Keratinocyte (primary cell): ENCODE measurements around the gene ZBTB38. TPM values are rescaled to one million over a fixed set of nuclear protein-coding genes. Genes with fewer than 3 reads are reported as not detected.

ENCODE experiments used
- DNase-seq: peaks from one replicate; pipeline ENCODE4 v3.0.0-alpha.2; 2011; ENCODE audit warnings: low read depth, missing footprints, low spot score
- FAIRE-seq: peaks from 2 replicates; lab custom pipeline; 2011; peaks lifted over from hg19 to GRCh38; lab: Jason Lieb, UNC
- H2AFZ ChIP-seq: 2 replicates; pipeline ENCODE4 v1.6.0; 2012; ENCODE audit warnings: low read length, control low read depth, inconsistent platforms; ENCODE audit not compliant: control insufficient read depth
- H3K27ac ChIP-seq: 2 replicates; pipeline ENCODE4 v1.5.1; 2011; ENCODE audit warnings: low read length; ENCODE audit not compliant: control insufficient read depth, insufficient read depth
- H3K27me3 ChIP-seq: 3 replicates; pipeline ENCODE4 v1.6.0; 2011; ENCODE audit warnings: low read length; ENCODE audit not compliant: control insufficient read depth, insufficient read depth; ENCODE audit errors: extremely low read depth
- H3K36me3 ChIP-seq, 2 experiments: 2 replicates in 1 of 2; 3 replicates in 1 of 2; pipeline ENCODE4 v1.5.1; 2011; ENCODE audit warnings: low read length in 2 of 2, mild to moderate bottlenecking in 1 of 2; ENCODE audit not compliant: control insufficient read depth in 2 of 2, insufficient read depth in 2 of 2; ENCODE audit errors: extremely low read depth in 1 of 2
- H3K4me1 ChIP-seq: 3 replicates; pipeline ENCODE4 v1.5.1; 2011; ENCODE audit warnings: low read length; ENCODE audit not compliant: control insufficient read depth, insufficient read depth; ENCODE audit errors: extremely low read depth
- H3K4me2 ChIP-seq: 3 replicates; pipeline ENCODE4 v1.6.0; 2011; ENCODE audit warnings: low read depth, low read length; ENCODE audit not compliant: control insufficient read depth, insufficient read depth; ENCODE audit errors: extremely low read depth
- H3K4me3 ChIP-seq, 3 experiments: fragments of 200-600 bp in 1 of 3; sonication (generic) in 1 of 3; 2 replicates in 2 of 3; 3 replicates in 1 of 3; pipeline ENCODE4 v1.5.1; 2011 to 2016; ENCODE audit warnings: low read length in 3 of 3, mild to moderate bottlenecking in 3 of 3, control low read depth in 2 of 3, inconsistent platforms in 1 of 3, low read depth in 1 of 3, mixed read lengths in 1 of 3, mixed run types in 1 of 3, moderate library complexity in 1 of 3; ENCODE audit not compliant: control insufficient read depth in 2 of 3, insufficient read depth in 2 of 3; ENCODE audit errors: extremely low read depth in 1 of 3
- H3K79me2 ChIP-seq: 2 replicates; pipeline ENCODE4 v1.6.0; 2012; ENCODE audit warnings: low read length; ENCODE audit not compliant: control insufficient read depth, insufficient read depth
- H3K9ac ChIP-seq: 3 replicates; pipeline ENCODE4 v1.6.0; 2011; ENCODE audit warnings: low read length; ENCODE audit not compliant: control insufficient read depth, insufficient read depth; ENCODE audit errors: extremely low read depth
- H3K9me1 ChIP-seq: 3 replicates; pipeline ENCODE4 v1.6.0; 2011; ENCODE audit warnings: low read length; ENCODE audit not compliant: control insufficient read depth, insufficient read depth; ENCODE audit errors: extremely low read depth
- H3K9me3 ChIP-seq: 2 replicates; pipeline ENCODE4 v1.5.1; 2012; ENCODE audit warnings: low read depth, low read length; ENCODE audit not compliant: control insufficient read depth
- H4K20me1 ChIP-seq: 3 replicates; pipeline ENCODE4 v1.6.0; 2011; ENCODE audit warnings: low read length; ENCODE audit not compliant: control insufficient read depth, insufficient read depth; ENCODE audit errors: extremely low read depth
- CTCF ChIP-seq, 3 experiments: IDR thresholded peaks in 1 of 3; conservative IDR thresholded peaks in 1 of 3; optimal IDR thresholded peaks in 1 of 3; 2 replicates in 2 of 3; 3 replicates in 1 of 3; pipeline versions ENCODE3 to v1.5.1; 2011; ENCODE audit warnings: low read length in 3 of 3, mild to moderate bottlenecking in 3 of 3, moderate library complexity in 2 of 3, control low read depth in 1 of 3, inconsistent platforms in 1 of 3; ENCODE audit not compliant: insufficient read depth in 2 of 3; ENCODE audit errors: extremely low read depth in 1 of 3
- EZH2 ChIP-seq: IDR thresholded peaks from one replicate; pipeline ENCODE4 v1.6.1; 2012; ENCODE audit warnings: inconsistent platforms, mild to moderate bottlenecking, low read length, moderate library complexity
- dilution Hi-C: fragments of 300-500 bp; cut with MboI; formaldehyde crosslinking; loops from one replicate; pipeline ENCODE4 v1.7.0; 2020; ENCODE audit warnings: low sequenced_read_pairs; ENCODE audit not compliant: extremely low pct_ligation_motif_present
- polyA plus RNA-seq, 5 experiments: library from polyadenylated mRNA; depleted of rRNA in 3 of 5; stranded (reverse) in 3 of 5; stranded (forward) in 1 of 5; unstranded in 1 of 5; fragments of >200 nt; gene quantifications; 1 replicate in 1 of 5; 2 replicates in 3 of 5; 3 replicates in 1 of 5; pipeline versions ENCODE4 v1.2.1 to v1.2.3, GENCODE V29; 2011 to 2012; ENCODE audit warnings: missing spikeins in 2 of 5, low read depth in 1 of 5, low replicate concordance in 1 of 5

ZBTB38 gene
- polyA plus RNA-seq, 1 donor (not counting 4 experiments of a cell fraction or from before 2014, with no cell fraction given) = 34.9 TPM

GRCh38 chr3:141394560-141394959 lies 26.3 kb downstream of the ZBTB38 start:
- DNase-seq = no peak
- Histone ChIP-seq H3K4me2 (no peak overlapping the region), H3K27ac (no peak overlapping the region), H3K4me3 (no peak overlapping the region), H3K4me1 (peaks cover 10% of the 10 kb centered on the region), H3K9me1 (no peaks in the 10 kb centered on the region), H3K9me3 (no peaks in the 10 kb centered on the region), H4K20me1 (no peaks in the 10 kb centered on the region), H3K27me3 (no peaks in the 10 kb centered on the region), H2AFZ (no peak overlapping the region), H3K9ac (no peak overlapping the region), H3K36me3 (peaks cover 0 to 12% of the 10 kb centered on the region in 2 experiments), H3K79me2 (no peaks in the 10 kb centered on the region)
- dilution Hi-C loops = no loop called here
- FAIRE-seq = no peak
- TF ChIP-seq EZH2 = no peak
- TF ChIP-seq CTCF (optimal IDR thresholded peaks at IDR 0.05 in 1 of 3, IDR thresholded peaks at IDR 0.05 in 1 of 3, conservative IDR thresholded peaks at IDR 0.05 in 1 of 3; ENCODE audit: extremely low read depth in 1 of 3, insufficient read depth in 2 of 3, low read length in 3 of 3) = no peak

GRCh38 chr3:141395005-141395589 lies 26.8 kb downstream of the ZBTB38 start:
- H3K4me3 ChIP-seq = no peak overlapping the region
- H3K79me2 ChIP-seq = no peaks in the 10 kb centered on the region
- H3K9ac ChIP-seq = no peak overlapping the region
- no peak overlapping the region for H3K4me2 ChIP-seq
- H3K27me3 ChIP-seq = no peaks in the 10 kb centered on the region
- H4K20me1 ChIP-seq = no peaks in the 10 kb centered on the region
- no peaks in the 10 kb centered on the region for H3K9me3 ChIP-seq
- H3K4me1 ChIP-seq = peaks cover 4% of the 10 kb centered on the region
- H3K27ac ChIP-seq = no peak overlapping the region
- H2AFZ ChIP-seq = no peak overlapping the region
- FAIRE-seq (no peak), DNase-seq (no peak)
- no peaks in the 10 kb centered on the region for H3K9me1 ChIP-seq
- TF ChIP-seq EZH2 (no peak), CTCF (optimal IDR thresholded peaks at IDR 0.05 in 1 of 3, IDR thresholded peaks at IDR 0.05 in 1 of 3, conservative IDR thresholded peaks at IDR 0.05 in 1 of 3; ENCODE audit: extremely low read depth in 1 of 3, insufficient read depth in 2 of 3, low read length in 3 of 3) (no peak)
- dilution Hi-C loops = no loop called here
- H3K36me3 ChIP-seq = peaks cover 0 to 12% of the 10 kb centered on the region in 2 experiments
